GM12891 (cell line): ENCODE data around the gene ATAD3A.
"Not testable (repeated sequence)": the region's sequence is repeated elsewhere in the genome, so short reads cannot be mapped to it uniquely, and the experiment has no call there.

Experiments used
- PAX5 ChIP-seq: IDR thresholded peaks from 2 replicates; pipeline ENCODE4 v1.6.1; 2011; ENCODE audit warnings: low read length, moderate library complexity, mild to moderate bottlenecking; ENCODE audit not compliant: insufficient read depth, severe bottlenecking
- POLR2A ChIP-seq: IDR thresholded peaks from 2 replicates; pipeline ENCODE4 v1.6.1; 2011; ENCODE audit warnings: low read depth, low read length, control low read depth

- not testable (repeated sequence) for TF ChIP-seq POLR2A, PAX5
These were observed 2.4 kb downstream of the ATAD3A start for GRCh38 chr1:1514376-1514775.
